H1 (cell line): ENCODE data around the gene STARD7. TPM values are rescaled to one million over a fixed set of nuclear protein-coding genes. Genes with fewer than 3 reads are reported as not detected.
A peak's percentile ranks its signal among the peaks of the same experiment; 100 is the strongest.

Experiments used
- CTCF ChIA-PET: fragments of 300-600 bp; sonication (Branson Sonifier 250); formaldehyde crosslinking; loops from one replicate; lab custom pipeline; 2021; ENCODE audit not compliant: partially characterized antibody; lab: Charles Lee
- POLR2A ChIA-PET: fragments of 300-600 bp; sonication (Branson Sonifier 250); formaldehyde crosslinking; loops from one replicate; lab custom pipeline; 2021; ENCODE audit warnings: inconsistent platforms; ENCODE audit not compliant: partially characterized antibody; lab: Charles Lee
- DNase-seq, 2 experiments: peaks; one replicate each; pipeline versions ENCODE4 v3.0.0 to v3.0.0-alpha.2; 2010 to 2022; ENCODE audit warnings: low spot score in 2 of 2, low read depth in 1 of 2, mixed read lengths in 1 of 2
- FAIRE-seq: peaks from 2 replicates; lab custom pipeline; 2011; peaks lifted over from hg19 to GRCh38; lab: Jason Lieb, UNC
- H2AFZ ChIP-seq: 2 replicates; pipeline ENCODE4 v1.8.1; 2012; ENCODE audit warnings: low read length, inconsistent platforms
- H2AK5ac ChIP-seq: 2 replicates; pipeline ENCODE4 v1.6.1; 2013; ENCODE audit warnings: low read depth, low read length
- H2BK120ac ChIP-seq: replicated peaks from 2 replicates; pipeline ENCODE3; 2013; ENCODE audit warnings: low read depth, low read length, inconsistent platforms
- H2BK12ac ChIP-seq: 2 replicates; pipeline ENCODE4 v1.6.1; 2013; ENCODE audit warnings: low read depth, low read length
- H2BK15ac ChIP-seq: 2 replicates; pipeline ENCODE4 v1.6.1; 2013; ENCODE audit warnings: low read length
- H2BK20ac ChIP-seq: 2 replicates; pipeline ENCODE4 v1.6.1; 2013; ENCODE audit warnings: low read length
- H2BK5ac ChIP-seq: 2 replicates; pipeline ENCODE4 v1.6.1; 2013; ENCODE audit warnings: low read depth, low read length
- H3K14ac ChIP-seq: 2 replicates; pipeline ENCODE4 v1.6.1; 2013; ENCODE audit warnings: inconsistent platforms; ENCODE audit not compliant: insufficient read length
- H3K18ac ChIP-seq: 2 replicates; pipeline ENCODE4 v1.6.1; 2013; ENCODE audit warnings: low read length; ENCODE audit errors: extremely low read depth
- H3K23ac ChIP-seq: 2 replicates; pipeline ENCODE4 v1.6.1; 2013; ENCODE audit warnings: inconsistent platforms; ENCODE audit not compliant: insufficient read length
- H3K23me2 ChIP-seq: 2 replicates; pipeline ENCODE4 v1.6.1; 2013; ENCODE audit warnings: low read depth, low read length
- H3K27ac ChIP-seq: 2 replicates; pipeline ENCODE4 v1.6.1; 2011; ENCODE audit warnings: low read depth, low read length, inconsistent platforms
- H3K27me3 ChIP-seq, 4 experiments: replicated peaks in 1 of 4; 1 replicate in 1 of 4; 2 replicates in 3 of 4; pipeline versions ENCODE4 v1.6.1 to v1.8.1; 2011 to 2013; ENCODE audit warnings: low read length in 3 of 4, mild to moderate bottlenecking in 3 of 4, inconsistent platforms in 2 of 4, mixed read lengths in 2 of 4, moderate library complexity in 1 of 4; ENCODE audit not compliant: control insufficient read depth in 3 of 4, insufficient read depth in 3 of 4; ENCODE audit errors: extremely low read depth in 1 of 4
- H3K36me3 ChIP-seq, 4 experiments: 2 replicates each; pipeline versions ENCODE4 v1.6.1 to v1.8.1; 2011 to 2013; ENCODE audit warnings: mild to moderate bottlenecking in 4 of 4, low read length in 3 of 4, moderate library complexity in 2 of 4, control low read depth in 1 of 4, inconsistent platforms in 1 of 4; ENCODE audit not compliant: insufficient read depth in 4 of 4, control insufficient read depth in 2 of 4
- H3K4ac ChIP-seq: replicated peaks from 2 replicates; pipeline ENCODE3; 2013; ENCODE audit warnings: low read length, low read depth, mixed read lengths, inconsistent platforms; ENCODE audit not compliant: insufficient read length
- H3K4me1 ChIP-seq, 4 experiments: replicated peaks in 1 of 4; 1 replicate in 1 of 4; 2 replicates in 3 of 4; pipeline versions ENCODE4 v1.6.1 to v1.8.1; 2011 to 2013; ENCODE audit warnings: low read length in 3 of 4, inconsistent platforms in 2 of 4, mixed read lengths in 1 of 4; ENCODE audit not compliant: insufficient read depth in 4 of 4, control insufficient read depth in 3 of 4
- H3K4me2 ChIP-seq, 2 experiments: 2 replicates each; pipeline versions ENCODE4 v1.6.1 to v1.8.1; 2011 to 2013; ENCODE audit warnings: low read depth in 2 of 2, low read length in 2 of 2, control low read depth in 1 of 2, inconsistent platforms in 1 of 2, mild to moderate bottlenecking in 1 of 2; ENCODE audit not compliant: insufficient read depth in 1 of 2
- H3K4me3 ChIP-seq, 4 experiments: fragments of 200-600, 300-600 bp in 1 of 4; sonication (generic), shearing (Covaris generic), sonication (Bioruptor Twin) in 1 of 4; 2 replicates each; pipeline versions ENCODE4 v1.5.1 to v1.8.1; 2011 to 2016; ENCODE audit warnings: low read length in 4 of 4, low read depth in 3 of 4, control low read depth in 2 of 4, inconsistent platforms in 2 of 4, mild to moderate bottlenecking in 2 of 4, mixed read lengths in 1 of 4, moderate library complexity in 1 of 4; ENCODE audit not compliant: insufficient read depth in 2 of 4; ENCODE audit errors: extremely low read depth in 1 of 4
- H3K56ac ChIP-seq: replicated peaks from 2 replicates; pipeline ENCODE3; 2013; ENCODE audit warnings: low read depth, mild to moderate bottlenecking, mixed read lengths, low read length, inconsistent platforms; ENCODE audit not compliant: insufficient read length
- H3K79me1 ChIP-seq: 2 replicates; pipeline ENCODE4 v1.6.1; 2013; ENCODE audit warnings: low read depth, low read length, control low read depth
- H3K79me2 ChIP-seq, 2 experiments: 2 replicates each; pipeline versions ENCODE4 v1.6.1 to v1.8.1; 2012 to 2013; ENCODE audit warnings: low read length in 2 of 2, mild to moderate bottlenecking in 2 of 2, inconsistent platforms in 1 of 2; ENCODE audit not compliant: insufficient read depth in 2 of 2, control insufficient read depth in 1 of 2
- H3K9ac ChIP-seq, 4 experiments: replicated peaks in 1 of 4; 1 replicate in 1 of 4; 2 replicates in 3 of 4; pipeline versions ENCODE4 v1.6.1 to v1.8.1; 2011 to 2013; ENCODE audit warnings: low read depth in 3 of 4, low read length in 3 of 4, control low read depth in 2 of 4, mild to moderate bottlenecking in 2 of 4, moderate library complexity in 2 of 4, inconsistent platforms in 1 of 4; ENCODE audit errors: extremely low read depth in 1 of 4
- H3K9me3 ChIP-seq, 2 experiments: 2 replicates each; pipeline versions ENCODE4 v1.6.1 to v1.8.1; 2012 to 2013; ENCODE audit warnings: mild to moderate bottlenecking in 2 of 2, moderate library complexity in 2 of 2, control low read depth in 1 of 2, inconsistent platforms in 1 of 2, low read depth in 1 of 2, low read length in 1 of 2, mixed read lengths in 1 of 2; ENCODE audit not compliant: insufficient read depth in 2 of 2
- H4K20me1 ChIP-seq, 2 experiments: replicated peaks in 1 of 2; 2 replicates each; pipeline versions ENCODE3 to v1.8.1; 2011 to 2013; ENCODE audit warnings: inconsistent platforms in 2 of 2, low read length in 2 of 2, mild to moderate bottlenecking in 1 of 2; ENCODE audit not compliant: insufficient read depth in 2 of 2, control insufficient read depth in 1 of 2
- H4K5ac ChIP-seq: 2 replicates; pipeline ENCODE4 v1.6.1; 2013; ENCODE audit warnings: low read length, low read depth, mixed read lengths, inconsistent platforms; ENCODE audit not compliant: insufficient read length
- H4K8ac ChIP-seq: 2 replicates; pipeline ENCODE4 v1.8.0; 2013; ENCODE audit warnings: mild to moderate bottlenecking, moderate library complexity, low read length, inconsistent platforms; ENCODE audit not compliant: insufficient read depth; ENCODE audit errors: extremely low read depth
- H4K91ac ChIP-seq: replicated peaks from 2 replicates; pipeline ENCODE3; 2013; ENCODE audit warnings: low read length, mixed read lengths, inconsistent platforms; ENCODE audit not compliant: insufficient read length
- RBBP5 ChIP-seq: IDR thresholded peaks from 2 replicates; pipeline ENCODE4 v1.7.1; 2012; ENCODE audit warnings: low read depth, mild to moderate bottlenecking, inconsistent platforms, low read length, moderate library complexity, borderline replicate concordance
- RNF2 ChIP-seq: fragments of 200-900, 300-1000 bp; sonication (generic); IDR thresholded peaks from 2 replicates; pipeline ENCODE4 v1.7.1; 2016; ENCODE audit warnings: borderline replicate concordance, low read depth, mild to moderate bottlenecking, antibody characterized with exemption, low read length; ENCODE audit not compliant: poor library complexity, severe bottlenecking; ENCODE audit errors: missing control alignments
- WGBS, 2 experiments: shearing (Covaris generic) in 1 of 2; methylation state at CpG; one replicate each; pipeline versions ENCODE4 v1.1.6 to v1.1.7; 2013 to 2015; ENCODE audit warnings: low lambda C conversion rate in 2 of 2, mixed read lengths in 2 of 2, inconsistent platforms in 1 of 2, low coverage in 1 of 2, missing lambda C conversion rate in 1 of 2; ENCODE audit not compliant: insufficient replicate concordance in 2 of 2, insufficient coverage in 1 of 2, insufficient read length in 1 of 2; ENCODE audit errors: extremely low coverage in 1 of 2, missing lambda C conversion rate in 1 of 2; 5-methylcytosine and 5-hydroxymethylcytosine counted together
- polyA plus RNA-seq, 7 experiments: library from polyadenylated mRNA; depleted of rRNA in 3 of 7; stranded (reverse) in 5 of 7; unstranded in 2 of 7; fragments of >200 nt in 5 of 7; fragments of 200-250 nt in 2 of 7; gene quantifications; 1 replicate in 5 of 7; 2 replicates in 1 of 7; 4 replicates in 1 of 7; pipeline versions ENCODE4 v1.2.1 to v1.2.3, GENCODE V29; 2011 to 2013; ENCODE audit warnings: missing spikeins in 2 of 7, mixed read lengths in 2 of 7
- total RNA-seq: library from RNA; stranded (reverse); fragmentation: NEBNext Ultra II Directional; extraction: Animal tissue kit (Norgen Biotek cat#: 25700); gene quantifications from 2 replicates; pipeline ENCODE4 v1.2.1, GENCODE V29; 2021

Gene STARD7
- total and polyA plus RNA-seq, 2 of the 8 experiments (the other 6 are each of a cell fraction or from before 2014, with no cell fraction given), result 89.1 to 200 TPM

DNA sequence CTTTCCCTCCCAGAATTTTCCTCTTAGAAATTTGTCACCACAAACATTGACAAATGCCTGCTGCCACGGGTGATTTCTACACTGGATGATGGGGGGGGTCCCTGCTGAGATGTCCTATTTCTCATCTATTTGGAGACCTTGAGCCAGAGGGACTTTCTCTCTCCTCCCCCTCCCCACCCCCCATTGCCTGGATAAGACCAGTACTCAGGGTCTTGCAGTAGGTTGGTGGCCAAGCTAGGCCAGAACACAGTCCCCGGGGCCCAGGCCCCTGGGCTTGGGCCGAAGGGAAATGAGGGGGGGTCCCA is 62.8 kb downstream of the STARD7 start:
- Histone ChIP-seq H3K23me2 (peaks cover 7% of the 10 kb centered on the region), H2BK20ac (0 out of 2 replicates have a peak overlapping the region, but pooled peaks have one; percentile 48), H3K4me3 (peak overlapping the region in 2 of 4 experiments; percentile 19 to 69; a peak in 3 of 8 replicates), H2AK5ac (no peak overlapping the region), H3K79me1 (no peaks in the 10 kb centered on the region), H3K27ac (no peak overlapping the region), H4K8ac (no peak overlapping the region), H2BK12ac (0 out of 2 replicates have a peak overlapping the region, but pooled peaks have one; percentile 50), H3K4me1 (peaks cover 0 to 42% (median 30%) of the 10 kb centered on the region in 4 experiments; a peak in 6 of 7 replicates), H3K56ac (no peak overlapping the region), H2BK15ac (no peak overlapping the region), H2BK5ac (peak overlapping the region; percentile 44; the same call in 1 of the 2 replicates), H3K4ac (no peak overlapping the region), H4K5ac (no peak overlapping the region), H4K20me1 (no peaks in the 10 kb centered on the region), H3K79me2 (no peaks in the 10 kb centered on the region), H3K23ac (no peak overlapping the region), H2AFZ (no peak overlapping the region), H3K4me2 (peak overlapping the region; percentile 66 to 89), H2BK120ac (no peak overlapping the region), H3K9ac (no peak overlapping the region), H4K91ac (peak overlapping the region; percentile 54), H3K14ac (no peak overlapping the region), H3K36me3 (no peaks in the 10 kb centered on the region), H3K18ac (peak overlapping the region; percentile 87), H3K27me3 (peaks cover 4 to 30% (median 20%) of the 10 kb centered on the region in 4 experiments; a peak in 6 of 7 replicates), H3K9me3 (no peaks in the 10 kb centered on the region)
- FAIRE-seq (no peak), DNase-seq (no peak)
- ChIA-PET POLR2A (interaction anchor here (1.2 to 2.0 kb wide), 5 partner anchors 10 to 62 kb away, joined by 3 to 6 read pairs (median 4); partner anchors contain the start of gene STARD7), CTCF (interaction anchor here (0.8 to 13.4 kb wide), 5 partner anchors 6 to 115 kb away, joined by 3 to 155 read pairs (median 7); partner anchors contain the start of gene ASTL)
- WGBS, 2 experiments, result 59% methylated on average over 3 of the region's 3 CpGs; no CpG with 5 or more reads in 1 of the 2 experiments
- TF ChIP-seq RBBP5, result no peak
- TF ChIP-seq RNF2, result no peak
